GM19238 (cell line): ENCODE data around the gene CENPX.

Experiments
- DNase-seq: peaks from one replicate; pipeline ENCODE4 v3.0.0; 2011; ENCODE audit warnings: low spot score; ENCODE audit not compliant: insufficient read length

CENPX gene

GRCh38 chr17:82012261-82012639, 10.4 kb downstream of the CENPX start:
- DNase-seq, result no peak

DNA sequence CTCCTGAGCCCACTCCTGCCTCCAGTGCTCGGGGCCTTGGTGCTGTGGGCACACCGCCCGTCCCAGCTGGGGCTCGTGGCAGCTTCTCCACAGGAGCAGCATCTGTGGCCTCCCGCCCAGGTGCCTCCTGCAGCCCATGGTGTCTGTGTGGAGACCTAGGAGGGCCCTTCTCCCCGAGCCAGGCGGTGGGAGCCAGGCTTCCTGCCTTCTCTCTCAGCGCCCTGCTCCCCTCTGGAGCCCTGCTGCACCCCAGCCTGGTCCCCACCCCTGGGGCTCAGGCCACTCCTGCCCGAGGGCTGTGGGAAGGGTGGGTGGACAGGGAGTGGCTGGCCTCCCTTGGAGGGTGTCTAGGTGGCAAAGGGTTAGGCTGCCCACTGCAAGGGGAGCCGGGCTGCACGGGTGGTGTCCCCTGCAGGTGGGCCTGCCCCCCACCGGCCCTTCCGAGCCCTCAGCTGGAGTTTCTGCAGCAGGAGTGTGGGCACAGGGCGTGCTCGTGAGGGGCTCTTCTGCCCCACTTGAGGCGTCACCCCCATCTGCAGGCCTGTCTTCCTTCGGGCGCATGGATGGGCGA, 11.0 kb downstream of the CENPX start:
- DNase-seq, result no peak

DNA sequence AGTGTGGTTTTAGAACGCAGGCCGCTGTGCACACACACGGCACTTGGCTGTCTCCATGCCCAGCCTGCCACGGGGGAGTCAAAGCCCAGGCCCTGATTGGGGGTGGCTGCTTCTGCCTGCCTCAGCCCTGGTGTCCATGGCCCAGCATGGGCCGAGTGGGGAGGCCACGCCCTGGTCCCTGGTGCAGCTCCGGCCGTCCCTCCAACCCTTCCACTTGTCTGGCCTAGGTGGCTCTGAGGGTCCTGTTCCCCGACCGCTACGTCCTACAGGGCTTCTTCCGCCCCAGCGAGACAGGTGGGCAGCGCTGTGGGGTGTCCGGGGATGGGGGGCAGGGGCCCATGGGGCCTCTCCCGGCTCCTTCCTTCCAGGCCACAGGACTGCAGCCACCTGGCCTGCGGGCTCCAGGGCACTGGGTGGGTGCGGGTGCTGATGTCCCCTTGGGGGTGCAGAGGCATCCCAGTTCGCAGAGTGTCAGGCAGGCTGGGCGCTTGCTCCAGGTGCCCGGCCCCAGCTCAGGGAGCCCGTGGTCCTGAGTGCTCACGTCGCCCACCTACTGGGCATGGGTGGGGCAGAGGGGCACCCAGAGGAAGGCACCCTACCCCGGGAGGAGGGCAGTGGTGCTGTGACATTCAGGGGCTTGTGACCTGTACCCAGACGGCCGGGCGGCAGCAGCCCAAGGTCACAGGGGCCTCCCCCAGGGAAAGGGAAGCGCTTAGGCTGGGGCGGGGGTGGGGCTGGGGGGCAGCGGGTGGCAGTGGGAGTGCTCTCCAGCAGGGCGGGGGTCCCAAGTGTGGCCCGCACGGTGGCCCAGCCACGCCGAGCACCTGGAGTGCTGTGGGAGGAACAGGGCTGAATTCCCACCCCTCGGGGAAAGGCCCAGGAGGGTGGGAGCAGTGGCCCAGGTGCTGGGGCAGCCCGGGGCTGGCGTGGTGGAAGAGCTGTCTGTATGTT, 11.8 kb downstream of the CENPX start:
- DNase-seq, result no peak

DNA sequence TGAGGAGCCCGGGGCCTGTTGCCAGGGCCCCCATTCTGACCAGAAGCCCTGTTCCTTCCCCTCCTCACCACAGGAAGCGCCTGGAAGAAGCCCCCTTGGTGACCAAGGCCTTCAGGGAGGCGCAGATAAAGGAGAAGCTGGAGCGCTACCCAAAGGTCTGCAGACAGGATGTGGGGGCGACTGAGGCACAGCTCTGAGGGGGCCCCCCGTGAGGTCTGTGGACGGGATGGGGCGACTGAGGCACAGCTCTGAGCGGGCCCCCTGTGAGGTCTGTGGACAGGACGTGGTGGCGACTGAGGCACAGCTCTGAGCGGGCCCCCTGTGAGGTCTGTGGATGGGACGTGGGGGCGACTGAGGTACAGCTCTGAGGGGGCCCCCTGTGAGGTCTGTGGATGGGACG, 13.3 kb downstream of the CENPX start:
- DNase-seq, result no peak

DNA sequence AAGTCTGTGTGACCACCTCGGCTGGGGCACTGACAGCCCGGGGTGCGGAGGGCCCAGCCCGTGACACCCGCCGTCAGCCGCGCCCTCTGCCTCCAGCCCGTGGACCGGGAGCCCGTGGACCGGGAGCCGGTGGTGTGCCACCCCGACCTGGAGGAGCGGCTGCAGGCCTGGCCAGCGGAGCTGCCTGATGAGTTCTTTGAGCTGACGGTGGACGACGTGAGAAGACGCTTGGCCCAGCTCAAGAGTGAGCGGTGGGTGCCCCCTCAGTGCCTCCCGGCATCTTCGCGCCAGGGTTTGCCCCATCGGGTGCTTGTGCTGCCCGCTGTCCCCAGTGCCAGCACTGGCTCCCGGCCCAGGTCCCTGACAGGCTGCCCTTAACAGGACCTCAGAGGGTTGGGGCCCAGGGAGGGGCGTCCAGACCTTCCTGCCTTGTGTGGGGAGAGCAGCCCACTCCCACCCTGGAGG, 13.7 kb downstream of the CENPX start:
- DNase-seq, result no peak

DNA sequence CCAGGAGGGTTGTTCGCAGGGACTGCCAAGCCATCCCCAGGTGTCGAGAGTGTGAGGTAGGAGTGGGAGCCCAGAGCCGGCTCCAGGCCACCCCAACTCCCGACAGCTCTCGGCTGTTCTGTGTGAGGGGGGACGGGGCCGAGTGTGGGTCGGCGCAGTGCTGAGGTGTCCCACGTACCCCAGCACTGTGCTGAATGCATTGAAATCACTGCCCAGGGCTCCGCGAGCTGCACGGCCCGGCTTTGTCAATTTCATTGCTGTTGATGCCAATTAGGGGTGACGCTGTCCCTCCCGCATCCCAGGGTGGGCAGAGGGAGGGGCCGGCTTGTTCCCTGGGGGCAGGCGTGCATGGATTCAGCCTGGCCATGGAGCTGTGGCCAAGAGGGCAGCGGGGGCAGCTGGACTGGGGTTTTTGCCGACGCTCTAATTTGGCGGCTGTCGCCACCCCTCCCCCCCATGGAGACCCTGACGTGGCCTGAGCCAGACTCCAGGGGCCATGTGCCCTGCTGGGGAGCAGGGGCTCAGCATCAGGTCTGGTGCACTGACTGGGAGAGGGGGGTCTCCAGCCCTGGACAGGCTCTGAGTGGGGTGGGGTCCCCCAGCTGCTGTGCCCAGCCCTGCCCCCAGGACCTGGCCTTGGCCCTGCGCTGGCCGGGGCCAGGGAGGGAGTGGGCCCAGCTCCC, 14.3 kb downstream of the CENPX start:
- no peak for DNase-seq

GRCh38 chr17:82007495-82008257, 15.0 kb downstream of the CENPX start:
- no peak for DNase-seq

DNA sequence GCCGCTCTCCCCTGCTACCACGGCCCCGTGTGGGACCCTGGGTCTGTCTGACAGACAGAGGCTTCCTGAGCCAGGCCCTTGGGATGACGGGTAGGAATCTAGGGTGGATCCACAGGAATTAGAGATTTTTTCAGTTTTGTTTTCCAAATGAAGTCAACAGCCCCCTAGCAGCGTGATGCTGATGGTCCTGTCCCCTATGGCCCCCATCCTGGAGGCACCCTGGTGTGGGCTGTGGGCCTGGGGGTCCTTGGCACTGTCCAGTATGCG, 15.5 kb downstream of the CENPX start:
- no peak for DNase-seq

DNA sequence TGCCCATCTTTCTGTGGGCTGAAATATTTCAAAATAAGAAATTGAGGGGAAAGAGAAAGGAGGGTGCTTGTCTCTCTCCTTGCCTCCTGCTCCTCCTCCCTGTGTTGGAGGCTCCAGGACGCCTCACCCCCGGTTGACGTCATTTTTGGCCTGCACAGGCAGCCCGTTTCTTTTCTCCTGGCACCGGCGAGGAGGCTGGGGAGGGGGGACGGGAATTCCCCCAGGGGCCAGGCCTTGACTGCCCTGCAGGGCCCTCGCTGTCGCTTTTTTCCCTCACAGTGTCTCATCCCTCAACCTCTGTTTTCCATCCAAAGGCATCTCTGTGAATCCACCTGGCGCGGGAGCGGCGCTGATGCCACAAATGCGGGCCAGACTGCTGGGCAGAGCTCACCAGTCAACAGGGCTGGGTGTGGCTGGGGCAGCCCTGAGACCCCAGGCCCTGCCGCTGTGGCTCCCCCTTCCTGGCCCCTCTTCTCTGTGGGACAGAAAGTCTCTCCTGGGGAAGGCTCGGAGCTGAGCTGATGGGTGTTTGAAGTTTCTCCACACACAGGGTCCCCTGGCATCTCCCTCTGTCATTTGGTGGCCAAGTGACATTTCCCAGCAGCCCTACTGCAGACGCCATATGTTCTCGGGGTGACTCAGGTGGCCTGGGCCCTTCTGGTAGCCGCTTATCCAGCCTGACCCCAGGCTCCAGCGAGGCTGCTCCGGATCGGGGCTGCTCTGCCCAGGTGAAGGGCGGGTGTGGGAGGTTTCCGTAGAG, 16.0 kb downstream of the CENPX start:
- DNase-seq, result no peak

DNA sequence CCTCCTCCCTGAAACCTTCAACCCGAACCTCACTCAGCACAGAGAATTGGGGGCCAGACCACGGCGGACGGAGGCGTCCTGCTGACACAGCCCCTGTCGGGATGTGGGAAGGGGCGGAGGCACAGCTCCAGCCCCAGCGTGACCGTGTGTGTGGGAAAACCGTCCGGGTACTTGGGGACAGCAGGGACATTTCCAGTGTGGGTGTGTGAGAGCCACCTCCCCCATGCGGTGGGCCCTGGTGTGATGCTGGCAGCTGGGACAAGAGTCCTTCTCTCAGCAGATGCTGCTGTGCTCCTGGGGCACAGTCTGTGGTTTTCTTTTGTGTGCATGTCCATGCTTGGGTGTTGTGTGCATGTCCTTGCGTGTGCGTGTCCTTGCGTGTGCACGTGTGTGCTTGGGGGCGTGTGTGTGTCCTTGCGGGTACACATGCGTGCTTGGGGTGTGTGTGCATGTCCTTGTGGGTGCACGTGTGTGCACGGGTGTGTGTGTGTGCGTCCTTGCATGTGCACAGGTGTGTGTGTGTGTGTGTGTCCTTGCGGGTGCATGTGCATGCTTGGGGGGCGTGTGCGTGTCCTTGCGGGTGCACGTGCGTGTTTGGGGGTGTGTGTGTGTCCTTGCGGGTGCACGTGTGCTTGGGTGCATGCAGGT, 16.9 kb downstream of the CENPX start:
- DNase-seq, result no peak

DNA sequence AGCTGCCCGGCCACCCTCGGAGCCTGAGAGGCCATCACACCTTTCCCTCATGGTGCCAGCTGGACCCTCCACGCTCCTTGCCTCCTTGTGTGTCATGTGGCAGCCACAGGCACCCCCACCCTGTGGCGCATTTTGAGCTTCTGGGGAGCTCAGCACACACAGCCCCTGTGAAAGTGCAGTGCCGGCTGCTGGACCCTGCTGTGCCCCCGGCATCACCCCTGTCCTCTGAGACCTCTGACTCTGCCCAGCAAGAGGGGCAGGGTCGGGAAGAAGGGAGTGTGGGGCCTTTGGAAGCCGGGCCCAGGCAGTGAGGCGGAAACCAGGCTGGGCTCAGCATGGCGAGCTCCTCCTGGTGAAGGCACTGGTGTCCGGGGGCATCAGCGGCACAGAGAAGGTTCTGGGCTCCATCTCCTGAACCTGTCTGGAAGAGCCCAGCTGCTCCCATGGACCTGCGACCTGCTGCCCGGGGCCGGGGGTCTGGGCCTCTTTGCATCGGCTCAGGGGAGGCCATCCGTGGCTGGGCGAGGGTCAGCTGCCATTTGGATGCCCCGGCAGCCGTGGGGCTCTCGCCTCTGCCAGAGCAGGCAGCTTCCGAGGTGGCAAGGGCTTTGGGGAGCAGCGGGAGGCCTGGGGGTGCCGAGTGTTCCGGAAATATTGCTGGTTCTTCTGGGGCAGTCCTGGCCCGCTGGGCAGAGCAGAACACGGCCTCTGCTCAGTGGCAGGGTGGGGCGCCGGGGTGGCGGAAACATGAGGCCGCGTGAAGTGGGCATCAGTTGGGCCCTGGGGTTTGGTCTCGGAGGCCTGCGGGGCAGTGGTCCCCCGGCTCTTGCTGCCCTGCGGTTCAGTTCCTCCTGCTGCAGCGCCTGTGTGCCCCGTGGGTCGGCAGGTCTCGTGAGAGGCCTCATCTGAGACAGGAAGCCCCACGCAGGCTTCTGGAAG, 17.9 kb downstream of the CENPX start:
- no peak for DNase-seq

DNA sequence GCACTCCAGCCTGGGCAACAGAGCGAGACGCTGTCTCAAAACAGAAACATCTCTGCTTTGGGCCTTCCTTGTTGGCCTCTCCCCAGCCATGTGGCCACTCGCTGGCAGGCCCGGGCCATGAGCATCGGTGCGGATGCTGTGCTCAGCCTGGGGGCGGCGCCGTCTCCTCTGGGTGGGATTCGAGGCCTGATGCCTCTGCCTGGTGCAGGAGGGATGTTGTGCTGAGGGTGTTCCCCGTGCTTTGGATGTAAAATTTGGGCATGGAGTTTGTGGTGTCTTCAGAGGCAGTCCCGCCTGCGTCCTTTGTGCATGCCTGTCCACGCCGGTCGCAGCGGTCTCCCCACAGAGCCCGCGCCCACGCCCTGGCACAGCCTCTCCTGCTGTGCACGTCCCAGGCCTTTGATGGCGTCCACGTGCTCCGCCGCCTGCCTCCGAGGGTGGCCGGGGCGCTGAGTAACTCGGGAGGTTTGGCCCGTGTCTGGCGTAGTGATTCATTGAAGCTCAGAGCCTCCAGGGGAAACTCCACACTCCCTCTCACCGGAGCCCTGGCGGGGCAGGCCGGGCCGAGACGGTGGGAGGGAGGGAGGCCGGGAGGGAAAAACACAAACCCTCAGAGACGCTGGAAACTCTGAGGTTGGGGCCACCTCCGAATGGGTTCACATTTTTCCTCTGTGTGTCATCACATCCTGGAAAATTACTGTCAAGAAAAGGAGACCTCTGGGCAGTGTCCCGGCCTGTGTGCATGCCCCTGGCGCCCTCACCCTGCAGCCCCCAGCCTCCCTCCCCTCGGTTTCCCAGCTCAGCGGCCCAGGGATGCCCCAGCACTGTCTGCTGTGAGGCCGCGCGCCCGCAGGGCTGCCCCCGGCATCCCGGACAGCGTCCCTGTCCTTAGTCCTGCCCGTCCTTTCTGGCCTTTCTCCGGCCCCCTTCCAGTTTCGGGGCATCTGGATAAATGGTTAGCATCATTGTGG, 19.0 kb downstream of the CENPX start:
- DNase-seq, result no peak

GRCh38 chr17:82001571-82002056, 21.1 kb downstream of the CENPX start:
- no peak for DNase-seq

- DNase-seq, result no peak
Observed at GRCh38 chr17:82000803-82001570, 21.7 kb downstream of the CENPX start.

GRCh38 chr17:81999976-82000802, 22.5 kb downstream of the CENPX start:
- no peak for DNase-seq

GRCh38 chr17:81999587-81999975, 23.1 kb downstream of the CENPX start:
- DNase-seq, result no peak
